ENCODE data around the gene LRMDA. TPM values are rescaled to one million over a fixed set of nuclear protein-coding genes. Genes with fewer than 3 reads are reported as not detected.

The LRMDA gene
- total and polyA plus RNA-seq, 2 donors (not counting 3 experiments of a cell fraction or from before 2014, with no cell fraction given), result 9.7 to 18.0 TPM

GRCh38 chr10:75935240-75935639, 503.8 kb downstream of the LRMDA start:
- dilution Hi-C loops (cut with MboI; ENCODE audit: extremely low pct_ligation_motif_present, low sequenced_read_pairs), result no loop called here
- Histone ChIP-seq H3K4me2 (ENCODE audit: insufficient read depth, low read length) (no peak overlapping the region), H2AFZ (ENCODE audit: low read depth, low read length) (no peak overlapping the region), H3K79me2 (ENCODE audit: control insufficient read depth, insufficient read depth, low read length) (no peaks in the 10 kb centered on the region), H3K9me1 (replicated peaks; ENCODE audit: control insufficient read depth, extremely low read depth, insufficient read depth, low read length) (no peaks in the 10 kb centered on the region), H3K4me3 (replicated peaks in 1 of 3; ENCODE audit: insufficient read depth in 1 of 3, low read depth in 1 of 3, low read length in 3 of 3) (no peak overlapping the region), H3K4me1 (ENCODE audit: control insufficient read depth, extremely low read depth, insufficient read depth, low read length) (no peaks in the 10 kb centered on the region), H3K9ac (replicated peaks; ENCODE audit: extremely low read depth, insufficient read depth, low read length) (no peak overlapping the region), H3K9me3 (replicated peaks; ENCODE audit: control insufficient read depth, insufficient read depth, low read length) (no peaks in the 10 kb centered on the region), H3K27me3 (ENCODE audit: control insufficient read depth in 2 of 2, insufficient read depth in 2 of 2, low read length in 2 of 2) (no peaks in the 10 kb centered on the region), H4K20me1 (replicated peaks; ENCODE audit: control insufficient read depth, extremely low read depth, insufficient read depth, low read length) (no peaks in the 10 kb centered on the region), H3K36me3 (ENCODE audit: control insufficient read depth in 2 of 2, extremely low read depth in 1 of 2, insufficient read depth in 2 of 2, low read length in 2 of 2) (no peaks in the 10 kb centered on the region), H3K27ac (ENCODE audit: insufficient read depth, low read depth, low read length) (no peak overlapping the region)
- no TSS peak for BruUV-seq (replicated peaks)
- FAIRE-seq (no peak), DNase-seq (ENCODE audit: low read depth, low spot score) (no peak)
- POLR2A ChIA-PET, result no interaction called here
- intact Hi-C loops (cut with micrococcal nuclease), result no loop called here
- CTCF ChIA-PET, result interaction anchor here (1.4 kb wide), 1 partner anchor 8 kb away, joined by 3 read pairs; no protein-coding TSS in a partner anchor
- no peak for TF ChIP-seq MAX (IDR thresholded peaks at IDR 0.05; ENCODE audit: insufficient read depth, insufficient read length)
- TF ChIP-seq POLR2A (IDR thresholded peaks at IDR 0.05; ENCODE audit: low read depth, low read length), result no peak
- TF ChIP-seq POLR2AphosphoS5 (IDR thresholded peaks at IDR 0.05; ENCODE audit: insufficient read depth, low read depth, low read length), result no peak
- no peak for TF ChIP-seq CTCF (IDR thresholded peaks at IDR 0.05; ENCODE audit: extremely low read depth in 1 of 2, insufficient read depth in 1 of 2, low read depth in 1 of 2, low read length in 2 of 2)
- TF ChIP-seq GATA2 (IDR thresholded peaks at IDR 0.05; ENCODE audit: insufficient read depth, insufficient read length, low read depth, low read length), result no peak
- no peak for TF ChIP-seq FOS (IDR thresholded peaks at IDR 0.05; ENCODE audit: borderline replicate concordance, insufficient read depth, low read length)
- no peak for TF ChIP-seq JUN (IDR thresholded peaks at IDR 0.05; ENCODE audit: borderline replicate concordance, insufficient read depth, insufficient read length, low read depth)
- no peak for TF ChIP-seq MYC (IDR thresholded peaks at IDR 0.05; ENCODE audit: low read depth, low read length)
- TF ChIP-seq EZH2 (IDR thresholded peaks at IDR 0.05; ENCODE audit: borderline replicate concordance, low read depth, low read length, severe bottlenecking), result no peak
